Retinal pigment epithelial cell (primary cell): ENCODE results near the gene LYPD1.

Experiments used
- DNase-seq: peaks from one replicate; pipeline ENCODE4 v3.0.0-alpha.2; 2010; ENCODE audit warnings: low read depth
- H3K4me3 ChIP-seq: 2 replicates; pipeline ENCODE4 v1.5.1; 2011; ENCODE audit warnings: mild to moderate bottlenecking, low read length, control low read depth, moderate library complexity
- TF ChIP-seq, protein P1 (sequence below): conservative IDR thresholded peaks from 2 replicates; pipeline ENCODE4 v1.5.1; 2011; ENCODE audit warnings: low read depth, low read length, control low read depth, inconsistent platforms

LYPD1 gene

DNA sequence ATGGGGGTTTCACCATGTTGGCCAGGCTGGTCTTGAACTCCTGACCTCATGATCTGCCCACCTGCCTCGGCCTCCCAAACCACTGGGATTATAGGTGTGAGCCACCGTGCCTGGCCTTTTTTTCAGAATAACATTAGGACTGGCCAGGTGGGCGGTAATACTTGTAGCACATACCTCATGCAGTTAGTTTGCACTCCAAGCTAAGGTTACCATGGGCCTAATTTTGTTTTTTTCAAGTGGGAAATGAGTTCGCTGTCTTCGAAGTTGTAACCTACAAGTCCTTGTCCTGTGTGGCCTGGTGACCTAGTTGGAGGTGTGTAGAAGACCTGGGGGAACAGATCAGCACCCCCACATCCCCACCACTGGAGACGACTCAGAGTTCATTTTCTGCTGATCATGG, 74.8 kb downstream of the LYPD1 start:
- TF ChIP-seq, protein P1, sequence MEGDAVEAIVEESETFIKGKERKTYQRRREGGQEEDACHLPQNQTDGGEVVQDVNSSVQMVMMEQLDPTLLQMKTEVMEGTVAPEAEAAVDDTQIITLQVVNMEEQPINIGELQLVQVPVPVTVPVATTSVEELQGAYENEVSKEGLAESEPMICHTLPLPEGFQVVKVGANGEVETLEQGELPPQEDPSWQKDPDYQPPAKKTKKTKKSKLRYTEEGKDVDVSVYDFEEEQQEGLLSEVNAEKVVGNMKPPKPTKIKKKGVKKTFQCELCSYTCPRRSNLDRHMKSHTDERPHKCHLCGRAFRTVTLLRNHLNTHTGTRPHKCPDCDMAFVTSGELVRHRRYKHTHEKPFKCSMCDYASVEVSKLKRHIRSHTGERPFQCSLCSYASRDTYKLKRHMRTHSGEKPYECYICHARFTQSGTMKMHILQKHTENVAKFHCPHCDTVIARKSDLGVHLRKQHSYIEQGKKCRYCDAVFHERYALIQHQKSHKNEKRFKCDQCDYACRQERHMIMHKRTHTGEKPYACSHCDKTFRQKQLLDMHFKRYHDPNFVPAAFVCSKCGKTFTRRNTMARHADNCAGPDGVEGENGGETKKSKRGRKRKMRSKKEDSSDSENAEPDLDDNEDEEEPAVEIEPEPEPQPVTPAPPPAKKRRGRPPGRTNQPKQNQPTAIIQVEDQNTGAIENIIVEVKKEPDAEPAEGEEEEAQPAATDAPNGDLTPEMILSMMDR: no peak
- DNase-seq: no peak
- H3K4me3 ChIP-seq: no peak overlapping the region
